Measurements from ENCODE around the gene SH3BP2. TPM values are rescaled to one million over a fixed set of nuclear protein-coding genes. Genes with fewer than 3 reads are reported as not detected.

Gene SH3BP2
- polyA plus RNA-seq, 1 of the 3 experiments (the other 2 are of a cell fraction): 25.2 TPM

- H3K79me2 ChIP-seq (ENCODE audit: insufficient read depth): no peaks in the 10 kb centered on the region
- H3K9me2 ChIP-seq: no peaks in the 10 kb centered on the region
- ChIA-PET CTCF (interaction anchor here (0.6 kb wide), 1 partner anchor 13 kb away, joined by 3 read pairs; no protein-coding TSS in a partner anchor), POLR2A (no interaction called here)
- H2AFZ ChIP-seq (ENCODE audit: low read depth): no peak overlapping the region
- no peaks in the 10 kb centered on the region for H3F3A ChIP-seq (replicated peaks; ENCODE audit: insufficient read depth)
- peaks cover 0 to 29% of the 10 kb centered on the region in 2 experiments for H3K36me3 ChIP-seq (replicated peaks in 1 of 2; ENCODE audit: control insufficient read depth in 1 of 2, insufficient read depth in 2 of 2, low read length in 1 of 2)
- no peak for TF ChIP-seq JUND (IDR thresholded peaks at IDR 0.05)
- no peak for TF ChIP-seq SMC3 (IDR thresholded peaks at IDR 0.05; ENCODE audit: low read depth, low read length)
- no peak for TF ChIP-seq USF2 (IDR thresholded peaks at IDR 0.05; ENCODE audit: borderline replicate concordance, low read depth, low read length)
- no peak for TF ChIP-seq FOXJ3 (CRISPR knock-in tag; IDR thresholded peaks at IDR 0.05)
- no peak for TF ChIP-seq TCF12 (IDR thresholded peaks at IDR 0.05)
- no peak for TF ChIP-seq NRF1 (IDR thresholded peaks at IDR 0.05; ENCODE audit: low read depth, low read length)
- no peak for TF ChIP-seq RXRA (IDR thresholded peaks at IDR 0.05; ENCODE audit: borderline replicate concordance, low read depth)
- no peak for TF ChIP-seq CTCF (IDR thresholded peaks at IDR 0.05)
- TF ChIP-seq GABPA (IDR thresholded peaks at IDR 0.05; ENCODE audit: low read depth): no peak
- no peak for TF ChIP-seq FOXM1 (IDR thresholded peaks at IDR 0.05; ENCODE audit: low read depth)
- no peak for TF ChIP-seq SIN3A (IDR thresholded peaks at IDR 0.05; ENCODE audit: borderline replicate concordance, low read depth, low read length)
- no peak for TF ChIP-seq YY1 (IDR thresholded peaks at IDR 0.05; ENCODE audit: low read depth)
- TF ChIP-seq ELF1 (IDR thresholded peaks at IDR 0.05): no peak
- TF ChIP-seq NFIC (IDR thresholded peaks at IDR 0.05; ENCODE audit: borderline replicate concordance): no peak
- H3K9ac ChIP-seq: no peak overlapping the region
- peak; percentile 15 for DNase-seq
- H4K20me1 ChIP-seq (ENCODE audit: insufficient read depth): no peaks in the 10 kb centered on the region
- no peaks in the 10 kb centered on the region for H3K27me3 ChIP-seq (ENCODE audit: insufficient read depth)
- no peak overlapping the region for H3K4me3 ChIP-seq (ENCODE audit: low read depth in 2 of 2, low read length in 1 of 2)
- no peaks in the 10 kb centered on the region for H3K4me1 ChIP-seq (ENCODE audit: control insufficient read depth in 1 of 2, insufficient read depth in 2 of 2, low read depth in 1 of 2, low read length in 1 of 2)
- H3K9me3 ChIP-seq: no peaks in the 10 kb centered on the region
- no peak overlapping the region for H3K27ac ChIP-seq (ENCODE audit: low read depth in 2 of 2, low read length in 1 of 2)
- WGBS (ENCODE audit: low lambda C conversion rate): 91% methylated on average over 16 of the region's 37 CpGs
- H3K4me2 ChIP-seq: no peak overlapping the region
Observed at GRCh38 chr4:2830632-2831610, 38.0 kb downstream of the SH3BP2 start.

DNA sequence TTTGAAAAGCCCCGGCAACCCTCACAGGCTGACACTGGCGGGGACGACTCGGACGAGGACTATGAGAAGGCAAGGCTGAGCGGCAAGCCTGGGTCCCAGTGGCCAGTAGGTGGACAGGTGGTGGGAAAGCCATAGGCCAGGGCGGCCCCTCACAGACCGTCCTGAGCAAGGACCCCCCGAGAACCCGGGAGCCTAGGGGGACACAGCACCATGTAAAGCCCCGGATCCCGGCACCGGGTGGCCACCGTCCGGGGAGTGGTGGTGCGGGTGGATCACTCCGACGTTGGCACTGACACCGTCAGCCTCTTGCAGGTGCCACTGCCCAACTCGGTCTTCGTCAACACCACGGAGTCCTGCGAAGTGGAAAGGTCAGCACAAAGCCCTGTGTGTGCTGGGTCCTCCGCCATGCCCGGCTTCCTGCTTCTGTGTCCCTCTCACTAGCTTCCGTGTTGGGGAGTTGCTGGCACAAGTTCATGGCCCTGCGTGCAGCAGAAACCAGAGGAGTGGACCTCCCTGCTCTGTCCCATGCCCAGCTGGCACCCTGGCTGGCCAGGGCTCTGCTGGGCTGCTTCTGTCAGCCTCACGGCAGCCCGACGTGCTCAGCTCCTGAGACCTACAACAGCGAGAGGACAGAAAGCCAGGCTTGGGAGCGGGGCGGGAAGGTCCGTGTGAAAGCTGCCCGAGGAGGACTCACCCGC lies 38.9 kb downstream of the SH3BP2 start:
- peak; percentile 23 for DNase-seq
- Histone ChIP-seq H3K9ac (no peak overlapping the region), H3K79me2 (ENCODE audit: insufficient read depth) (no peaks in the 10 kb centered on the region), H3K27me3 (ENCODE audit: insufficient read depth) (no peaks in the 10 kb centered on the region), H3K27ac (ENCODE audit: low read depth in 2 of 2, low read length in 1 of 2) (no peak overlapping the region), H3K4me1 (ENCODE audit: control insufficient read depth in 1 of 2, insufficient read depth in 2 of 2, low read depth in 1 of 2, low read length in 1 of 2) (no peaks in the 10 kb centered on the region), H3K9me3 (no peaks in the 10 kb centered on the region), H3K4me2 (no peak overlapping the region), H3K4me3 (ENCODE audit: low read depth in 2 of 2, low read length in 1 of 2) (no peak overlapping the region), H3F3A (replicated peaks; ENCODE audit: insufficient read depth) (no peaks in the 10 kb centered on the region), H3K36me3 (replicated peaks in 1 of 2; ENCODE audit: control insufficient read depth in 1 of 2, insufficient read depth in 2 of 2, low read length in 1 of 2) (peaks cover 0 to 29% of the 10 kb centered on the region in 2 experiments), H3K9me2 (no peaks in the 10 kb centered on the region), H4K20me1 (ENCODE audit: insufficient read depth) (no peaks in the 10 kb centered on the region), H2AFZ (ENCODE audit: low read depth) (no peak overlapping the region)
- CTCF ChIA-PET: no interaction called here
- TF ChIP-seq NRF1 (IDR thresholded peaks at IDR 0.05; ENCODE audit: low read depth, low read length) (no peak), RFX5 (IDR thresholded peaks at IDR 0.05; ENCODE audit: low read length) (no peak), RCOR1 (IDR thresholded peaks at IDR 0.05; ENCODE audit: low read length) (no peak)
- POLR2A ChIA-PET: no interaction called here
- WGBS (ENCODE audit: low lambda C conversion rate): 92% methylated on average over 10 of the region's 36 CpGs

Data from SK-N-SH (cell line).